NCI-H1436 (cell line): ENCODE results near the gene LAD1.

ENCODE experiments used
- DNase-seq: peaks from one replicate; lab custom pipeline; 2025; lab: John Stamatoyannopoulos, UW

Gene LAD1

DNA sequence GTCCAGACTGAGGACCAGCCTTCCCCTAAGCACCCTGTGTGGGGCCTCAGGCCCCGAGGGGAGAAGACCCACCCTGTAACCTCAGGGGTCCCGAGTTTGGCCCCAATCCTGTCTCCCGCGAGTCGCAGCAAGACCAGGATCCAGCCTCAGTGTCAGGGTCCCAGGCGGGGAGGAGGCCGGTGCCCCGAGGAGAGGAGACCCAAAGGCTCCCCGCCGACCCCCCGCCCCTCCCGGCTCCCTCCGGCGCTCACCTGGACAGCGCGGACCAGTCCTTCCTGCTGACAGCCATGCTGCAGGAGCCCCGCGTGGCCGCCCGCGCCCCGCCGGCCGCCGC, at the start of gene LAD1:
LAD1 (minus strand) TSS at position 307 of the 334 bp plus-strand sequence; CDS start at position 289, 18 bp downstream.
- no peak for DNase-seq

GRCh38 chr1:201447903-201448871, 49.1 kb upstream of the LAD1 start:
- peak; percentile 67 for DNase-seq

GRCh38 chr1:201445310-201445709, 46.2 kb upstream of the LAD1 start:
- no peak for DNase-seq

GRCh38 chr1:201444792-201445191, 45.7 kb upstream of the LAD1 start:
- DNase-seq = no peak

- DNase-seq = no peak
These were observed 44.6 kb upstream of the LAD1 start for GRCh38 chr1:201443747-201444146.

- DNase-seq = no peak
These were observed 37.8 kb upstream of the LAD1 start for GRCh38 chr1:201436969-201437368.

- DNase-seq = no peak
These were observed 37.3 kb upstream of the LAD1 start for GRCh38 chr1:201436393-201436792.

GRCh38 chr1:201434266-201434665, 35.1 kb upstream of the LAD1 start:
- no peak for DNase-seq

- no peak for DNase-seq
These were observed 34.5 kb upstream of the LAD1 start for GRCh38 chr1:201433609-201434008.

DNA sequence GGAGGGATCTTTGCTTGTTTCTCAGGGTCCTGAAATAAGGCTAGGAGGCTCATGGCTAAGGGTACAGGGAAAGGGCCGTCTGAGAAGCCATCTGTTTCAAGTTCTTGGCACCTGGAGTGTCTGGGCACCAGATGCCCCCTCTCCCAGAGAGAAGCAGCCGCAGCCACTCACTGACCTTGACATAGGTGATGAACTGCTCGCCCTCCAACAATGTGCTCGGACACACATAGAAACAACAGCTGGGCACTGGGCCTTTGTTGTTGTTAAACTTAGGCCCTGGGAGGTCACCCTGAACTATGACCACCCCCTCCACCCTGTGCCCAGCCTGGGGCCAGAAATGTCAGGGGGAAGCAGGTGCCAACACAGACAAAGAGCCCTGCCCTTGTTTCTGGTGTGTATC, 31.7 kb upstream of the LAD1 start:
- DNase-seq = no peak

DNA sequence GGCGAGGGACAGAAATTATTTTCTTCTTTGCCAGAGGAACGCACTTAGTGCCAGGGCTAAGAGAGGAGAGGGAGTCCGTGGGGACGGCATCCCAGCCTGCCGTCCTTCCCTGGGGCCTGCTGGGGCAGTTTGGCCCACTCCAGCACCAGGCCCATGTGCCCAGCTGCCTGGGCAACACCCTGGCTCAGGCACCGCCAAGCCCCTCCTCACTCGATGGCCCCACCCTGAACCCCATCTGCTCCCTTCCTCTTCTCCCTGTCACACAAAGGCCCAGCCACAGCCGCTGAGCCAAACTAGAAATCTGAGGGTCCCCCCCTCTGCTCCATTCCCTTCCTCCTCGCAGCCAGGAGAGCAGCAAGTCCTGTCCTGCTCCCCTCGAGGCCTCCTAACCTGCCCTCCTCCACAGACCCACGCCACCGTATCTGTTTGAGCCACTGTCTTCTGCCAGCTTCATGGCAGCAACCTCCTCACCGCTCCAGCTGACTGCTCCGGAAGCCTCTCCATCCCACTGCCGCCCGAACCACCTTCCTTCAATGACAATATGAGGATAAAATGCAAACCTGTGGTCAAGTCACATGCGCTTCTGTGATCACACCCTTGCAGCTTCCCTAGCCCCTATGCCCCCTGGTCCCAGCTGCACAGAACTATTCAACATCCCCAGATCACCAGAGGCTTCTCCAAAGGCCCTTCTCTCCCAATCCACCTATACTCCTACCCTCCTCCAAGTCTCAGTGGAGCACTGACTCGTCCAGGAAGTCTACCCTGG, 30.8 kb upstream of the LAD1 start:
- no peak for DNase-seq

DNA sequence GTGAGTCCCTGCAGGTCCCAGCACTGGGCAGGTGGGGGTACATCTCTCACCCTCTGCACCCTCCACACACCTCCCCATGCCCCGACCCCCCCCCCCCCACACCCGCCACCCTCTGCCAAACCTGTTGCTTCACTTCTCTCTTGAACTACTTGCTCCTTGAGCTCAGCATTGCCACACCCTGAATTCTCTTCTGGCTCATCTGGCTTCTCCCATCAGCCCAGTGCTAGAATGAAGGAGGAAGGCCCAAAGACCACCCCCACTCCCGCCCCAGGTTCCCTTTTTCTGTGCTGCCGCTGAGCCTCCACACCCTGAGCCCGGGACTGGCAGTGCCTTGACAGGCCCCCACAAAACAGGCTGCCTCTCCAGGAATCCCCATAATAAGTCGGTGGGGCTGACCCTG, 28.8 kb upstream of the LAD1 start:
- DNase-seq = no peak

DNA sequence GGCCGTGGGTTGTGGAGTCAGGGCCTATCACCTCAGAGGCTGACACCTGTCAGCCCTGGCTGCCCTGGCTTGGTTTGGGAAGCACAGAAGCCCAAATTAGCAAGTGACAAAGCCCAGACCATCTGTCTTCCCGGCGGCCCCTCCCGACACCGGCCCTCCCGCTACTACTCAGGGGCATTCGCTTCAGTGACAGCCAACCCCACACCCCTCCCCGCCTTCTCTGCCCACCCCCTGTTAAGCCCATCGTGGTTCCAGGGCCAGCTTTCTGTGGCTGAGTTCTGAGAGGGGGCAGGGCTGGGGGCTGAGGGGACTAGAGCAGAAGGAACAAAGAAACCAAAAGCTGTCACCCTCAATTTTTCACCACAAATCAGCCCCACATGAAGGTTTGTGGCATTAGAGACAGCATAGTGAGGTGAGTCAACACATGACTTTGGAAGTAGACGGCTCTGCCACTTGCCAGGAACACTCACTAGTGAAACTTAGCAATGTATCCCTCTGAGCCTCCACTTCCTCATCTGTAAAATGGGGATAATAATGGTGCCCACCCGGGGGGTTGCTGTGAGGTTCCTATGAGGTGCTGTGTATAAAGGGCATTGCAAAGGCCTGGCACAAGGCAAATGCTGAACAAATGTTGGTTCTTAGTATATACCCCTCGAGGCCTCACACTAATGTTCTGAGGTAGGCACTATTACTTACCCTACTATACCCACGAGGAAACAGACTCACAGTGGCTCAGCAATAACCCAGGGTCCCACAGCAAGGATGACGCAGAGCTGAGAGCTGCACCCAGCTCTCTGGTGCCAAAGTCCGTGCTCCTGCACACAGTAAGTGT, 27.6 kb upstream of the LAD1 start:
- DNase-seq = no peak

DNA sequence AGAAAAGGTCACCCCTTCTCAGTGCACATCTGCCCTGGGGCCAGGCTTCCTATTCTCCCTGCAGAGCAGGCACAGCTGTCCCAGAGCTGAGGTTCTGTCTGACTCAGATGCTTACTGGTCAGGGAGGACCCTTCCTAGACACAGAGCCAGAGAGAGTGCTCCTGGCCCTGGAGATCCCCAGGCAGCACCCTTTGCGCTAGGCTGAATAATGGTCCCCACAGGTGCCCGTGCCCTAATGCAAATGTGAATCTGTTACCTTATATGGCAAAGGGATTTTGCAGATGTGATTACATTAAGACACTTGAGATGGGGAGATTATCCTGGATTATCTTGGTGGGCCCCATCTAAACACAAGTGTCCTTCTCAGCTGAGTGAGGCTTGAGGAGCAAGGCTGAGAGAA, 25.0 kb upstream of the LAD1 start:
- no peak for DNase-seq

DNA sequence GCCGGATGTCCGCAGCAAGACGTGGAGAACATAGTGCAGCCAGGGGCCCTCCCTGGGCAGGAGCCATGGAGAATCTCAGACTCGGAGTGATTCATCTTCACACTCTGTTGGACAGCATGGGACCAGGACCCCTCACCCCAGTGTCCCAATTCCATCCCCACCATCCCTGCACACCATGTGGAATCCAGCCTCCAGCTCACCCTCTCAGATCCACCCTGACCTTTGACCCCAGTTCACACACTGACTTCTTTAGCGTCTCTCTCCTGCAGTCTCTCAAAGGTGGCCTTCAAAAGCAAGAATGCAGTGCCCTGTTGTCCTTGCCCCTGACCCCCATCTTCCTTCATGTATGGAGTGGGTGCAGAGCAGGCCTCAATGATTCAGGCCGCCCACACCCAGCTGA, 24.5 kb upstream of the LAD1 start:
- DNase-seq = no peak

DNA sequence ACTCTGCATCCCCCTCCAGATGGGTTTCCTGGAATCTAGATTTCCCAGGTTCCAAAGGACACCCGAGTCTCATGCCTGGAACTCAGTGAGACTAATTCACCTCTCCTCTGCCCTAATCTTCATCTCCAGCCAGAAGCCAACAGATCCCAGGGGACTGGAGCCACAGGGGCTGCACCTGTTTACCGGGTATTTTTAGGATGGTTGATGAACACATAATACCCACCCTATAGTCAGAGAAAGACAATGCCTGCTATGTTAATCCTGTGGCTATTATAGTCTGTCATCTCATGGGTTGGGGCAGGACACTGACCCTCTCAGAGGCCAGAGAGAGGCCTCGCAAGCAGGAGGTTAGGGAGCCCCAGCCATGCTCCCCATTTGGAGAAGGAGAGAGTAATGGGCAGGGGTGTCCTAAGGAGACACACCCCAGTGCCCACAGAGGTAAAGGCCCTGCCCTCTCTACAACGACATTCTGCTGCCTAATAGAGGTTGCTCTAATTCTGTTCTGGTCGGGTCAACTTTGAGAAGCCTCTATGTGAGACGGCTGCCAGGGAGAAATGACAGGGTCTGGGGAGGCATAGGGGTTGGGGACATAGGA, 23.4 kb upstream of the LAD1 start:
- peak; percentile 30 for DNase-seq

DNA sequence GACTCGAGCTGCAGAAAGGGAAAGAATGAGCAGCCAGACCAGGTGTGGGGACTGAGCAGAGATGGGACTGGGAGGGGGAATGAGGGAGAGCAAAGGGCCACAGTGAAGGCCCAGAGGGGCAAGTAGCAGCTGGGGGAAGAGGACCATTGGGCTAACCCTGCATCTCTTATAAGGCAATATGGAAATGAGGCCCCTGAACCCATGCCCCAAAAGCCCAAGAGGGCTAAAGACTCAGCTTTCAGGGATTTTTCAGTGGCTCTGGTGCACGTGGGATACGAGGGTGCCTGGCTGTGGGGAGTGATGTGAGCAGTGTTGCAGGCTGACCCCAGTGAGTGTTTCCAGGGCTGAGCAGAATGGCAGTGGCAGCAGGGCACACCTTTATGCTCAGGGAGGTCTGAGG, 22.9 kb upstream of the LAD1 start:
- DNase-seq = no peak

- no peak for DNase-seq
These were observed 21.9 kb upstream of the LAD1 start for GRCh38 chr1:201421041-201421440.

GRCh38 chr1:201420608-201421002, 21.5 kb upstream of the LAD1 start:
- DNase-seq = no peak

GRCh38 chr1:201419746-201420607, 20.9 kb upstream of the LAD1 start:
- no peak for DNase-seq

GRCh38 chr1:201419256-201419655, 20.1 kb upstream of the LAD1 start:
- DNase-seq = no peak
